Measurements from ENCODE around the gene MED16. TPM values are rescaled to one million over a fixed set of nuclear protein-coding genes. Genes with fewer than 3 reads are reported as not detected.
"Not testable (repeated sequence)": the region's sequence is repeated elsewhere in the genome, so short reads cannot be mapped to it uniquely, and the experiment has no call there.

MED16 gene
- total RNA-seq, 1 donor from 2014 or later, result 41.4 TPM

- Histone ChIP-seq H3K9ac (ENCODE audit: low read length) (no peak overlapping the region), H3K4me2 (ENCODE audit: low read length) (no peak overlapping the region), H3K27me3 (ENCODE audit: insufficient read depth, low read length) (no peaks in the 10 kb centered on the region), H2AFZ (ENCODE audit: low read depth, low read length) (no peak overlapping the region), H3K27ac (ENCODE audit: low read depth, low read length) (no peak overlapping the region), H3K9me3 (ENCODE audit: insufficient read depth, low read depth, low read length) (no peaks in the 10 kb centered on the region), H3K36me3 (ENCODE audit: insufficient read depth, low read length) (peaks cover 7% of the 10 kb centered on the region), H3K4me3 (ENCODE audit: insufficient read depth, low read depth, low read length) (no peak overlapping the region), H3K4me1 (ENCODE audit: insufficient read depth, low read length) (no peaks in the 10 kb centered on the region), H3K79me2 (ENCODE audit: insufficient read depth, low read length) (no peaks in the 10 kb centered on the region), H4K20me1 (ENCODE audit: insufficient read depth, low read length) (peaks cover 11% of the 10 kb centered on the region)
- Mint-ChIP-seq H3K36me3 (ENCODE audit: low read depth, unreplicated experiment) (peaks cover 16% of the 10 kb centered on the region), H3K27me3 (ENCODE audit: low read depth, unreplicated experiment) (no peaks in the 10 kb centered on the region), H3K4me3 (ENCODE audit: unreplicated experiment) (no peak overlapping the region), H3K9me3 (ENCODE audit: unreplicated experiment) (no peaks in the 10 kb centered on the region), H3K4me1 (ENCODE audit: low read depth, unreplicated experiment) (no peaks in the 10 kb centered on the region), H3K27ac (ENCODE audit: unreplicated experiment) (no peak overlapping the region)
- TF ChIP-seq CTCF (IDR thresholded peaks at IDR 0.05; ENCODE audit: insufficient read depth, low read depth, low read length) (no peak), EZH2 (IDR thresholded peaks at IDR 0.05; ENCODE audit: insufficient read depth, low read length) (no peak)
- FAIRE-seq (no peak), DNase-seq (ENCODE audit: low read depth) (no peak)
Observed at GRCh38 chr19:879711-880438, 13.1 kb downstream of the MED16 start.

DNA sequence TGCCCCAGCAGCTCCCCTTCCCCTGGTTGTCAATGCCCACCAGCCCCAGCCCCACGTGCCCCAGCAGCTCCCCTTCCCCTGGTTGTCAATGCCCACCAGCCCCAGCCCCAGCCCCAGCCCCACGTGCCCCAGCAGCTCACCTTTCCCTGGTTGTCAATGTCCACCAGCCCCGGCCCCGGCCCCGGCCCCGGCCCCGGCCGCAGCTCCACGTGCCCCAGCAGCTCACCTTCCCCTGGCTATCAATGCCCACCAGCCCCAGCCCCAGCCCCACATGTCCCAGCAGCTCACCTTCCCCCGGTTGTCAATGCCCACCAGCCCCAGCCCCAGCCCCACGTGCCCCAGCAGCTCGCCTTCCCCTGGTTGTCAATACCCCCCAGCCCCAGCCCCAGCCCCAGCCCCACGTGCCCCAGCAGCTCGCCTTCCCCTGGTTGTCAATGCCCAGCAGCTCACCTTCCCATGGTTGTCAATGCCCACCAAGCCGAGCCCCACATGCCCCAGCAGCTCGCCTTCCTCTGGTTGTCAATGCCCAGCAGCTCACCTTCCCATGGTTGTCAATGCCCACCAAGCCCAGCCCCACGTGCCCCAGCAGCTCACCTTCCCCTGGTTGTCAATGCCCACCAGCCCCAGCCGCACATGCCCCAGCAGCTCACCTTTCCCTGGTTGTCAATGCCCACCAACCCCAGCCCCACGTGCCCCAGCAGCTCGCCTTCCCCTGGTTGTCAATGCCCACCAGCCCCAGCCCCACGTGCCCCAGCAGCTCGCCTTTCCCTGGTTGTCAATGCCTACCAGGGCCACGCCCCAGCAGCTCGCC, 14.0 kb downstream of the MED16 start:
- not testable (repeated sequence) for H3K9me3 ChIP-seq (ENCODE audit: insufficient read depth, low read depth, low read length); H3K4me3 Mint-ChIP-seq (ENCODE audit: unreplicated experiment); H3K9ac ChIP-seq (ENCODE audit: low read length); H3K27ac Mint-ChIP-seq (ENCODE audit: unreplicated experiment); FAIRE-seq; H3K4me2 ChIP-seq (ENCODE audit: low read length); H3K27me3 ChIP-seq (ENCODE audit: insufficient read depth, low read length); H3K79me2 ChIP-seq (ENCODE audit: insufficient read depth, low read length); H2AFZ ChIP-seq (ENCODE audit: low read depth, low read length); DNase-seq (ENCODE audit: low read depth); H3K9me3 Mint-ChIP-seq (ENCODE audit: unreplicated experiment); H3K4me1 Mint-ChIP-seq (ENCODE audit: low read depth, unreplicated experiment); H3K27me3 Mint-ChIP-seq (ENCODE audit: low read depth, unreplicated experiment); H3K4me1 ChIP-seq (ENCODE audit: insufficient read depth, low read length); H3K27ac ChIP-seq (ENCODE audit: low read depth, low read length); H3K4me3 ChIP-seq (ENCODE audit: insufficient read depth, low read depth, low read length)
- peaks cover 11% of the 10 kb centered on the region for H4K20me1 ChIP-seq (ENCODE audit: insufficient read depth, low read length)
- peaks cover 11% of the 10 kb centered on the region for H3K36me3 ChIP-seq (ENCODE audit: insufficient read depth, low read length)
- H3K36me3 Mint-ChIP-seq (ENCODE audit: low read depth, unreplicated experiment), result peaks cover 16% of the 10 kb centered on the region

GRCh38 chr19:877992-878660, 14.9 kb downstream of the MED16 start:
- H3K4me1 Mint-ChIP-seq (ENCODE audit: low read depth, unreplicated experiment); H3K27ac Mint-ChIP-seq (ENCODE audit: unreplicated experiment); H3K9ac ChIP-seq (ENCODE audit: low read length); FAIRE-seq; H3K4me2 ChIP-seq (ENCODE audit: low read length); H3K27me3 ChIP-seq (ENCODE audit: insufficient read depth, low read length); H3K4me1 ChIP-seq (ENCODE audit: insufficient read depth, low read length); DNase-seq (ENCODE audit: low read depth); H3K9me3 ChIP-seq (ENCODE audit: insufficient read depth, low read depth, low read length); H3K4me3 Mint-ChIP-seq (ENCODE audit: unreplicated experiment); H3K79me2 ChIP-seq (ENCODE audit: insufficient read depth, low read length); H3K4me3 ChIP-seq (ENCODE audit: insufficient read depth, low read depth, low read length); H3K27me3 Mint-ChIP-seq (ENCODE audit: low read depth, unreplicated experiment); H3K27ac ChIP-seq (ENCODE audit: low read depth, low read length); H2AFZ ChIP-seq (ENCODE audit: low read depth, low read length); H3K9me3 Mint-ChIP-seq (ENCODE audit: unreplicated experiment): not testable (repeated sequence)
- peaks cover 16% of the 10 kb centered on the region for H3K36me3 Mint-ChIP-seq (ENCODE audit: low read depth, unreplicated experiment)
- H4K20me1 ChIP-seq (ENCODE audit: insufficient read depth, low read length), result peaks cover 11% of the 10 kb centered on the region
- H3K36me3 ChIP-seq (ENCODE audit: insufficient read depth, low read length), result peaks cover 11% of the 10 kb centered on the region

All from astrocyte (in vitro differentiated cells and primary cell).